Cardiac fibroblast (primary cell): ENCODE results near the gene UST.
"Not testable (repeated sequence)": the region's sequence is repeated elsewhere in the genome, so short reads cannot be mapped to it uniquely, and the experiment has no call there.

Experiments
- DNase-seq, 2 donors: peaks; one replicate each; pipeline versions ENCODE4 v3.0.0 to v3.0.0-alpha.2; 2010; ENCODE audit warnings: low read depth in 2 of 2
- H3K4me3 ChIP-seq, 2 donors: replicated peaks in 1 of 2; 1 replicate in 1 of 2; 2 replicates in 1 of 2; pipeline ENCODE4 v1.5.1; 2011; ENCODE audit warnings: low read depth in 2 of 2, low read length in 2 of 2, mild to moderate bottlenecking in 2 of 2, moderate library complexity in 1 of 2
- TF ChIP-seq, protein P1 (sequence below): IDR thresholded peaks from one replicate; pipeline ENCODE4 v1.5.1; 2011; ENCODE audit warnings: low read depth, mild to moderate bottlenecking, low read length, inconsistent platforms

Gene UST

DNA sequence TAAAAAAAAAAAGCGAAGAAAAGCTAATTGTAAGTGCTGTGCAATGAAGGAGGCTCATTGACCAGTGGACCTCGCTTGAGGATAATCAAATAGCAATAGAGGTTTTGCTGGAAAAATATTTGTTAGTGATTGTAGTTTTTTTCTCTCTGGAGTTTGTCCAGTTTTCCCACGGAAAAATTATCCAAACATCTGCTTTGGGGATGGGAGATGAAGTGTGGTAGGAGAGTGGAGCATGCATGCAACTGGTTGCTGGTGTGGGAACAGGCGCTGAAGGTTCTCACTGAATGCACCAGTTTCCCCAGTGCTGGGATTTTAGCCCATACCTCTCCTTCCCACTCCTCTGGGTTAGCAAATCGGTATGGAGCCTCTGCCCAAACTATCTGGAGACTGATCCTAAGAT lies 288.9 kb downstream of the UST start:
- H3K4me3 ChIP-seq: no peak overlapping the region
- TF ChIP-seq, protein P1, sequence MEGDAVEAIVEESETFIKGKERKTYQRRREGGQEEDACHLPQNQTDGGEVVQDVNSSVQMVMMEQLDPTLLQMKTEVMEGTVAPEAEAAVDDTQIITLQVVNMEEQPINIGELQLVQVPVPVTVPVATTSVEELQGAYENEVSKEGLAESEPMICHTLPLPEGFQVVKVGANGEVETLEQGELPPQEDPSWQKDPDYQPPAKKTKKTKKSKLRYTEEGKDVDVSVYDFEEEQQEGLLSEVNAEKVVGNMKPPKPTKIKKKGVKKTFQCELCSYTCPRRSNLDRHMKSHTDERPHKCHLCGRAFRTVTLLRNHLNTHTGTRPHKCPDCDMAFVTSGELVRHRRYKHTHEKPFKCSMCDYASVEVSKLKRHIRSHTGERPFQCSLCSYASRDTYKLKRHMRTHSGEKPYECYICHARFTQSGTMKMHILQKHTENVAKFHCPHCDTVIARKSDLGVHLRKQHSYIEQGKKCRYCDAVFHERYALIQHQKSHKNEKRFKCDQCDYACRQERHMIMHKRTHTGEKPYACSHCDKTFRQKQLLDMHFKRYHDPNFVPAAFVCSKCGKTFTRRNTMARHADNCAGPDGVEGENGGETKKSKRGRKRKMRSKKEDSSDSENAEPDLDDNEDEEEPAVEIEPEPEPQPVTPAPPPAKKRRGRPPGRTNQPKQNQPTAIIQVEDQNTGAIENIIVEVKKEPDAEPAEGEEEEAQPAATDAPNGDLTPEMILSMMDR: no peak
- no peak for DNase-seq

DNA sequence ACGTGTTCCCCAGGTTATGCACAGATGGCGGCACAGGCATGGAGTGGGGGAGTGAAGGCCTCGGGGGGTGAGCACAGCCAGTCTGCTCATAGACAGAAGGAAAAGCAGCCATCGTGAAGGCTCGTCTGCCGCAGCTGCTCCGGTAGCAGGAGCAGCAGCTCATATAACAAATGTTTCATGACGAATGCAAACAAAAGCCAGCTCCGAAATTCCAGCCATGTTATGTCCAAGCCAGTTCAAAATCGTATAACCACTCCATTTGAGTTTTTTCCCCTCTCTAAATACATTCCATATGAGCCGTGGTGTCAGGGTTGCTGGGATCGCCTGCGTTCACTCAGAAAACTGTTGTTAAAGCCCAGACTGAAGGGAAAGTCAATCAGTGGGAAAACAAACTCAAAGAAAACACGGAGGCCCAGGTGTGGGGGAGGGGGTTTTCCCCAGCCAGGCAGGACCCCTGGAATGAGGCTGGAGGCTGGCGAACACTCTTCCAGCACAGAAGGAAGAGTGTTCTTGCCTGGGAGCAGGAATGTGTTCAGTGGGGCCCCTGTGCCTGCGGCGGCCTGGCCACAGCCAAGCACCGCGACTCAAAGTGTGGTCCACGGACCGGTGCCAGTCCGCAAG lies 290.3 kb downstream of the UST start:
- DNase-seq: no peak
- H3K4me3 ChIP-seq: no peak overlapping the region
- TF ChIP-seq, protein P1: no peak

DNA sequence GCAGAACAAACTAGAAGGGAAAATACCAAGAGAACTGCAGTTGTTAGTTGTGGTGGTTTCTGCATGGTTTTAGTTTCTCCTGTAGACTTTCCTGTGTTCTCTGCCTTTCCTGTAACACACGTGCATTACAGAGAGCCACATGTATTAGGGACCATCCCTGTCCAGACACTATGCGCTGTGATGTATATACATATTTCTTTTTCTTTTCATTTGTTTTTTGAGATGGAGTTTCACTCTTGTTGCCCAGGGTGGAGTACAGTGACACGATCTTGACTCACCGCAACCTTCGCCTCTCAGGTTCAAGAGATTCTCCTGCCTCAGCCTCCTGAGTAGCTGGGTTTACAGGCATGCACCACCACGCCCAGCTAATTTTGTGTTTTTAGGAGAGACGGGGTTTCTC lies 292.2 kb downstream of the UST start:
- not testable (repeated sequence) for DNase-seq, H3K4me3 ChIP-seq

DNA sequence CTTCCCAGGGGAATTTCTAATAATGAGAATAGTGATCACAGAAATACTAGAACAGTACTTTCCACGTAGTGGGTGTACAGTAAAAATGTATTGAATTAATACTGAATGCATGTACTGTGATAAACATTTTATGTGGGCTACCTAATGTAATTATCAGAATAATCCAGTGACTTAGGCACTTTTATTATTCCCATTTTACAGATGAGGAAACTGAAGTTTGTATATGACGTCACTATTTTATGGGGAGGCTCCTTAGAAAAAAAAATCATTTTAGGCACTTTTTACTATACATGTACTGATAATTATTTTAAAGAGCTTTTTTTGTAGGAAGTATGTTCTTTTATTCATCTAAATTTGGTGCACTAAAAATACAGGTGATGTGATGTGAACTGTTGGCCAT lies 295.1 kb downstream of the UST start:
- no peak for DNase-seq
- TF ChIP-seq, protein P1: no peak
- no peak overlapping the region for H3K4me3 ChIP-seq

DNA sequence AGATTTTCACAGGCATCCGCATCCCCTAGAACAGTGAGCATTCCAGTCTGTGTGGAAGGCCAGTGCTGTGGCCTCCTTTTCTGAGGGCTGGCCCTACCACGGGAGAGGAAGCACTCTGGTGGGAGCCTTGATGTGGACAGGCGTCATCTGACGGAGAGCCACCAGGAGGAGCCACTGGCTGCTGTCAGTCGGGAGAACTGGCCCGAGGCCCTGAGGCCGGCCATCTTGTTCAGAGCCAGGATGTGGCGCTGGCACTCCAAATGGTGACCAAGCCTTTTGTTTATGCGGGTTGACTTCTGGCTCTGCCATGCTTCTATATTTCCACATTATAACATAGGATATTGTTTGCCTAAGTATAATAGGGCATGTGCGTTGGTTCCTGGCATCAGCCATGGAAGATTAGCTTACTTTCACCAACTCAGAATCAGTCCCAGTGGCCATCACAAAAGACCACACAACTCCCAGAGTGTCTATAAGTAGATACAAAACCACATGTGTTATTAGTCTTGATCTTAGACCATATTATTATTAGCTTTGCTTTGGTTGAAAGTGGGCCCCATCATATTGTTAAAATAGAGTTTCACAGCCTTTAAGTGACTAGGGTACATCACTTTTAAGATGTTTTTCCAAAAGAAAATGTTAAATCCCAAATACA lies 296.8 kb downstream of the UST start:
- no peak overlapping the region for H3K4me3 ChIP-seq
- DNase-seq: peak in 1 of 2 donors; percentile 28
- TF ChIP-seq, protein P1: peak; percentile 40

DNA sequence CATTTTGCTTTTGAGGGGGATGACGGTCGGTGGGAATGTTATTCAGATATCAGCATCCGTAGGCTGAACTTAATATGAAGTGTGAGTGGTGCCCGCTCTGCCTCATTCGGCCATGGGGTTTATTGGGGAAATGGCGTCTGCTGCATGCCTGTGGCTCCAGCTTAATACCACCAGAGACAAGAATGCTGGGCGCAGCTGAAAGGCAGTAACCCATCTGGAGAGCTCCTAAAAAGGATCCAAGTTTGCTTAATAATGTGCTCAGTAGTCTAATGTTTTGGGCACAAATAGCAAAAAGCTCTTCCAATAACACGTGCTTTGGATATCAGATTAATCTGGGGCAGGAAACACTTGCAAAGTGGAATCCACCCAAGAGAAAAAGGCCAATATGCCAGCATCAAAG lies 297.7 kb downstream of the UST start:
- H3K4me3 ChIP-seq: no peak overlapping the region
- DNase-seq: no peak
- TF ChIP-seq, protein P1: no peak

DNA sequence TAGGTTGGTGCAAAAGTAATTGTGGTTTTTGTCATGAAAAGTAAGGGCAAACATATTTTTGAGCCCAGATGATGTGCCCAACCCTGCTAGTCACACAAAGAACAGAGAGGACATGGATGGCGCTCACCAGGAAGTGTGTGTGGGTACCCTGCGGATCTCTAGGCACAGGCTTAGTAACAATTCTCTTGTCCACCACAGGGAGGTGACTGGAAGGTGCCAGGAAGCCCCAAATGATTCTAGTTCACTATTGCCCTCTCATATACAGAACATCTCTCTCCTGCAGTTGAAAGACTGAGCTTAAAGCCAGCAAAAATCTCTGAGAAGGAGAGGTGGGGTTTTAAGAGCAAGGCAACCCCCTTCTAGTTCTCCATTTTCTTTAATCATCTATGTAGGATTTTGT lies 298.6 kb downstream of the UST start:
- TF ChIP-seq, protein P1: no peak
- no peak overlapping the region for H3K4me3 ChIP-seq
- no peak for DNase-seq
